Lung (tissue), 12 donors: Measurements from ENCODE around the gene SLC22A12. TPM values are rescaled to one million over a fixed set of nuclear protein-coding genes. Genes with fewer than 3 reads are reported as not detected.

ENCODE experiments used
- ATAC-seq: fragments of 200-7000 bp; cut with Tn5 transposase; one replicate; pipeline ENCODE4 v1.9.1; 2020; ENCODE audit warnings: moderate number of reproducible peaks; ENCODE audit not compliant: insufficient read depth, low FRiP score
- DNase-seq, 3 donors: peaks; one replicate each; pipeline ENCODE4 v3.0.0-alpha.2; 2013 to 2017
- H3K27ac ChIP-seq, 2 donors: one replicate each; pipeline ENCODE4 v1.5.1; 2013; ENCODE audit warnings: mild to moderate bottlenecking in 2 of 2, moderate library complexity in 2 of 2, control low read depth in 1 of 2, inconsistent platforms in 1 of 2, low read depth in 1 of 2, low read length in 1 of 2
- H3K27me3 ChIP-seq, 3 donors: one replicate each; pipeline ENCODE4 v1.5.1; 2013; ENCODE audit warnings: low read length in 2 of 3; ENCODE audit not compliant: control insufficient read depth in 3 of 3, insufficient read depth in 3 of 3
- H3K36me3 ChIP-seq, 4 donors: one replicate each; pipeline ENCODE4 v1.5.1; 2013; ENCODE audit warnings: low read length in 4 of 4, mild to moderate bottlenecking in 1 of 4, moderate library complexity in 1 of 4; ENCODE audit not compliant: control insufficient read depth in 4 of 4, insufficient read depth in 4 of 4
- H3K4me1 ChIP-seq, 5 donors: one replicate each; pipeline ENCODE4 v1.5.1; 2013; ENCODE audit warnings: low read length in 5 of 5, mild to moderate bottlenecking in 2 of 5, moderate library complexity in 1 of 5; ENCODE audit not compliant: control insufficient read depth in 5 of 5, insufficient read depth in 5 of 5
- H3K4me3 ChIP-seq: one replicate; pipeline ENCODE4 v1.5.1; 2013; ENCODE audit warnings: mild to moderate bottlenecking, control low read depth, moderate library complexity
- H3K9ac ChIP-seq, 2 donors: one replicate each; pipeline ENCODE4 v1.5.1; 2013; ENCODE audit warnings: low read length in 2 of 2, control low read depth in 1 of 2; ENCODE audit not compliant: insufficient read depth in 1 of 2
- H3K9me3 ChIP-seq, 4 donors: one replicate each; pipeline ENCODE4 v1.5.1; 2013; ENCODE audit warnings: low read length in 3 of 4, mild to moderate bottlenecking in 1 of 4, moderate library complexity in 1 of 4; ENCODE audit not compliant: control insufficient read depth in 4 of 4, insufficient read depth in 3 of 4
- CTCF ChIP-seq: IDR thresholded peaks from 2 replicates; pipeline ENCODE4 v1.5.1; 2012; ENCODE audit warnings: mild to moderate bottlenecking; ENCODE audit errors: control extremely low read depth, extremely low read depth
- WGBS, 2 donors: extraction: QIAGEN DNeasy Blood & Tissue Kit; methylation state at CpG; one replicate each; pipeline ENCODE4 v1.1.7; 2013; 5-methylcytosine and 5-hydroxymethylcytosine counted together
- polyA plus RNA-seq, 2 donors: library from polyadenylated mRNA; stranded (reverse); fragments of 200-250 nt; gene quantifications; one replicate each; pipeline ENCODE4 v1.2.1, GENCODE V29; 2013
- total RNA-seq, 2 donors: library from RNA; depleted of rRNA in 1 of 2; stranded (reverse); fragments of >200 nt in 1 of 2; gene quantifications; one replicate each; pipeline ENCODE4 v1.2.1, GENCODE V29; 2014 to 2021
- donor health status: control.
- donor health status: control.
- donor health status: Bipolar disorder and iron deficiency.
- donor health status: healthy.
- donor health status: DM: yes; HTN: yes; CAD: no.

The SLC22A12 gene
- total and polyA plus RNA-seq, 4 donors = not detected

- DNase-seq (no peak), ATAC-seq (no peak)
- Histone ChIP-seq H3K27ac (no peak overlapping the region), H3K27me3 (peaks cover 0 to 43% (median 6%) of the 10 kb centered on the region in 3 donors), H3K4me3 (no peak overlapping the region), H3K4me1 (peaks cover 0 to 28% (median 2%) of the 10 kb centered on the region in 5 donors), H3K9me3 (peaks cover 0 to 2% (median 0%) of the 10 kb centered on the region in 4 donors), H3K36me3 (peaks cover 0 to 6% (median 2%) of the 10 kb centered on the region in 4 donors), H3K9ac (no peak overlapping the region)
- WGBS, 2 donors = 54 to 81% methylated on average over 15 of the region's 15 CpGs
- no peak for TF ChIP-seq CTCF
Measured at GRCh38 chr11:64637334-64638017, 46.5 kb downstream of the SLC22A12 start.

GRCh38 chr11:64638018-64638665 is 47.1 kb downstream of the SLC22A12 start:
- no peak overlapping the region for H3K4me3 ChIP-seq
- H3K9ac ChIP-seq = no peak overlapping the region
- ATAC-seq (no peak), DNase-seq (peak; percentile 64 to 67 (median 67))
- 33 to 49% methylated on average over 36 to 37 of the region's 37 CpGs for WGBS, 2 donors
- H3K27me3 ChIP-seq = peaks cover 0 to 43% (median 6%) of the 10 kb centered on the region in 3 donors
- H3K36me3 ChIP-seq = peaks cover 0 to 2% (median under 1%) of the 10 kb centered on the region in 4 donors
- H3K9me3 ChIP-seq = peaks cover 0 to 2% (median 0%) of the 10 kb centered on the region in 4 donors
- TF ChIP-seq CTCF = no peak
- peaks cover 0 to 28% (median 2%) of the 10 kb centered on the region in 5 donors for H3K4me1 ChIP-seq
- H3K27ac ChIP-seq = no peak overlapping the region

GRCh38 chr11:64638829-64639228 is 47.8 kb downstream of the SLC22A12 start:
- no peak for ATAC-seq
- TF ChIP-seq CTCF = no peak
- peaks cover 0 to 46% (median 7%) of the 10 kb centered on the region in 3 donors for H3K27me3 ChIP-seq
- H3K27ac ChIP-seq = no peak overlapping the region
- DNase-seq = no peak
- no peak overlapping the region for H3K9ac ChIP-seq
- WGBS, 2 donors = 95 to 100% methylated on average over 2 of the region's 2 CpGs
- no peak overlapping the region for H3K4me3 ChIP-seq
- H3K36me3 ChIP-seq = no peaks in the 10 kb centered on the region
- peaks cover 0 to 29% (median 3%) of the 10 kb centered on the region in 5 donors for H3K4me1 ChIP-seq
- peaks cover 0 to 3% (median 0%) of the 10 kb centered on the region in 4 donors for H3K9me3 ChIP-seq
